Adipocyte (in vitro differentiated cells): ENCODE measurements around the gene PPRC1.
A peak's percentile ranks its signal among the peaks of the same experiment; 100 is the strongest.

ENCODE experiments used
- DNase-seq: peaks from one replicate; pipeline ENCODE4 v3.0.0-alpha.2; 2015; ENCODE audit warnings: low read depth
- H3K27me3 ChIP-seq: replicated peaks from 2 replicates; pipeline ENCODE4 v1.7.0; 2013; ENCODE audit warnings: mild to moderate bottlenecking, low read length, moderate library complexity; ENCODE audit not compliant: control insufficient read depth, insufficient read depth
- H3K36me3 ChIP-seq: 2 replicates; pipeline ENCODE4 v1.7.0; 2013; ENCODE audit warnings: low read length, mild to moderate bottlenecking, moderate library complexity; ENCODE audit not compliant: control insufficient read depth, insufficient read depth, severe bottlenecking
- H3K4me1 ChIP-seq: 2 replicates; pipeline ENCODE4 v1.7.0; 2013; ENCODE audit warnings: mild to moderate bottlenecking, low read length, moderate library complexity; ENCODE audit not compliant: control insufficient read depth, insufficient read depth
- H3K4me3 ChIP-seq: 2 replicates; pipeline ENCODE4 v1.7.0; 2013; ENCODE audit warnings: mild to moderate bottlenecking, low read length, moderate library complexity
- H3K9ac ChIP-seq: 2 replicates; pipeline ENCODE4 v1.7.0; 2013; ENCODE audit warnings: mild to moderate bottlenecking, low read length, moderate library complexity
- H3K9me3 ChIP-seq: 2 replicates; pipeline ENCODE4 v1.7.0; 2013; ENCODE audit warnings: mild to moderate bottlenecking, low read length, moderate library complexity; ENCODE audit not compliant: control insufficient read depth

The PPRC1 gene

DNA sequence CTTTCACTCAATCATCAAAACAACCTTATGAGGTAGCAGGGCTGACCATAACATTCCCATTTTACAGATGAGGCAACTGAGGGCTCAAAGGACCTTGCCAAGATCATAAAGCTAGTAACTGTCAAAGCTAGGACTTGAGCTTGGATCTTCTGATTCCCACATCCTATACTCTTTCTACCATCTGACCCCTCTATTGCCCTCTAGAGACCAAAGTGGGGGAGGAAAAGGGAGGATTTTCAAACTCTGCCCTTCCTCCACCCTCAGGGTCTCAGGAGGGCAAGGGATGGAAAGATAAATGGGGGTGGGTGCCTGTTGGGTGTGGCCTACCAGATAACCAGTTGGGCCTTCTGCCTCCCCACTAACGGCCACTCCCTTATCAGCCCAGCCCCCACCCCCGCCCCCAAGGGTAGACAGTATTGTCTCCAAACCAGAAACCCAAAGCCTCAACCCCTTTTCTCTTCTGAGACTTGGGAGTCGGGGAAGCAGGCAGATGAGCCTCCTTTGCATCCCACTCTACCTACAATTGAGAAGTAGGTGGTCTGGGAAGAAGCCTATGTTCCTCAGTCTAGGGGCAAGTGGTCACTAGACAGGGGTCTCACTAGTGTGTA is 20.5 kb upstream of the PPRC1 start:
- peak overlapping the region; percentile 89 for H3K9ac ChIP-seq
- H3K9me3 ChIP-seq, result no peaks in the 10 kb centered on the region
- peaks cover 43% of the 10 kb centered on the region for H3K36me3 ChIP-seq
- H3K4me1 ChIP-seq, result peaks cover 48% of the 10 kb centered on the region
- no peaks in the 10 kb centered on the region for H3K27me3 ChIP-seq
- H3K4me3 ChIP-seq, result peak overlapping the region; percentile 81
- DNase-seq, result no peak

DNA sequence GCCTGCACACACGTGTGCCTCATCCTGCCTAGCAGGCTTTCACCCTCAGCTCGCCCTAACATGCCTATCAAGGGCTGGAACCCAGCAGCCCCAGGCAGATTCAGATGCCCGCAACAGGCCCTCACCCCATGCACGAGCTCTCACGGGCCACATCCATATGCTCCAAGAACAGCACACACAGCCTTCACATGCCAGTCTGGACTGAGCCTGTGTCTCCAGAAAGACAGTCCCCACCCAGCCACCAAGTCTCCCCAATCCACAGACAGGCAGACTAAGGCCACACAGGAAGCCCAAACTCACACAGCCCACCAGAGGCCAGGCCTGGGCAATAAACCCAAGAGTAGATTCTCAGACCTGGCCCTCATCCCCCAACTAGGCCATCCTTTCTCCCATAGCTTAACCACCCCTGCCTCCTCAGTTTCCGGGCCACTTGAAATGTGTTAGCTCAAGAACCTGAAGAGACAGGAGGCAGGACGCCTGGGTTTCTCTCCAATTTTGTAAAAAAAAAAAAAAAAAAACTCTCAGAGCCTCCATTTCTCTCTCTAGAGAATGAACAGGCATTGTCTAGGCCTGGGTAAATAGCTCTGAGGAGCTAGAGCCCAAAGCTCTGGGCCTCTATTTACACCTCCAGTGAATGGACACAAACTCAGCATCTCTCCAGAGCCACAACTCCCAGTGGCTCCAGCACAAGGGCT is 19.4 kb upstream of the PPRC1 start:
- H3K36me3 ChIP-seq, result peaks cover 32% of the 10 kb centered on the region
- DNase-seq, result peak; percentile 40

DNA sequence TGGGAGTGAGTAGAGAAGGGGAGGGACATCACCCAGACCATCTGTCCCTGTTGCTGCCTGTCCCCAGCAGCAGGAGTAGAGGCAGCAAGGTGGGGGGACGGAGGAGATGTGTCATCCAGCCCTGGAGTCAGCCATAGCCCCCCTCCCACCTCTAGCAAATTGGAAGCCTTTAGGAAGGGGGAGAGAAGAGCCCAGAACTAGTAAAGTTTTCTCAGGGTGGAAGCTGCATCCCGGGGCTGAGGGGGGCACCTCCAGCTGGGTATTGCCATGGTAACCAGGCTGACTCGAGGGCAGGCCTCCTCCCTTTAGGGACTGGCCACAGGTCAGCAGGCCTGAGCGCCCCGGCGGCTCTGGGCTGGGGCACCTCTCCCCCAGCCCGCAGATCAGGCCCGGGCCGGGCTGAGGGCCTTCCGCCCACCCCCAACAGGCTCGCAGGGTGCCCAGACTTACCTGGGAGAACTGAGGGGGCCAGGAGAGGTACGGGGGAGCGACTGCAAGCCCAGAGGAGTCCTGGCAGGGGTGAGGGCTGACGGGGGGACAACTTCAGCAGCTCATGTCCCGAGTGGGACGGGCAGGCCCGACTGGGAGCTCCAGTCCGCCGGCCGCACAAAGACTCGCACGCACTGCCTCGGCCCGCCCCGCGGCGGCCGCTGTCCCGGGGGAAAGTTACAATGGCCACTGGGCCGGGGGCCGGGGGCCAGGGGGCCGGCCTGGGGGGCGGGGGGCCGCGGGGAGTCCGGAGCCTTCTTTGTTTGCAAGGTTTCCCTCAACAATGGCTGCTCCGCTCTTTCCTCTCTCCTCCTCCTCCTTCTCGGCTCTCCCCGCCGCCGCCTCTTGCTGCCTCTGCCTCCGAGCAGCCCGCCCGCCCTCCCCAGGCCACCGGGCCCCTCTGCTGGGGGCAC is 18.6 kb upstream of the PPRC1 start:
- DNase-seq, result peak; percentile 60
- Histone ChIP-seq H3K4me3 (peak overlapping the region; percentile 81), H3K36me3 (peaks cover 24% of the 10 kb centered on the region), H3K9ac (peak overlapping the region; percentile 89), H3K27me3 (no peaks in the 10 kb centered on the region), H3K4me1 (peaks cover 66% of the 10 kb centered on the region), H3K9me3 (no peaks in the 10 kb centered on the region)

More for the DNA sequence above, 19.4 kb upstream of the PPRC1 start:
- Histone ChIP-seq H3K9me3 (no peaks in the 10 kb centered on the region), H3K4me1 (peaks cover 59% of the 10 kb centered on the region), H3K27me3 (no peaks in the 10 kb centered on the region), H3K9ac (peak overlapping the region; percentile 89), H3K4me3 (peak overlapping the region; percentile 81)

DNA sequence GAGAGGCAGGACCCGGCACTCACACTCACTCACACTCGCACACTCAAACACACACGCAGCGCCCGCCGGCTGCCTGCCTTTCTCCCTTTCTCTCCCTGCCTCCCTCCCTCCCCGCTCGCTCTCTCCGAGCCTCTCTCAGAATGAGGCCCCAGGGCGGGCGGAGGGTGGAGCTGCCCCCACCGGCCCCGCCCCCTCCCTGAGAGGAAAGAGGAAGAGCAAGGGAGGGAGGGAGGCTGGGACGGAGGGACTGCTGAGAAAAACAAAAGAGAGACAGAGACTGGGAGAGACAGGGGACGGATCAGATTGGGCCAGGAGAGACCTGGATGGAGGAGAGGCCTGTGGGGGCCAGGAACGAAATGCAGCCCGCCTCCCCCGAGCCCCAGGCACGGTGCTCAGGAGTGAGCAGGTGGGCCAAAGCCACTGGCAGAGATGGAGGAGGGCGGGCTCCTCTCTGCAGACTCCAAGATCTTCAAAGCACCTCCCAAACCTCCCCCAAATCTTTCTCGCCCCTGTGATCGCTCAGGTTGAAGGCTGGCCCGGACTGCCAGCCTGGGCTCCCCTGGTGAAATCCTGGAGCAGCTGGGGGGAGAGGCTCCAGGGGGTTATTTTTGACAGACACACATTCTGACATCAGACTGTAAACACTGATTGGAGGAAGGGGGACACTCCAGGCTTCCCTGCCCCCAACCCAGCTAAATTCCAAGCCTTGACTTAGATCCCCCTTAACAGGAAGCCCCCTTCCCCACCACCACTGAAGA is 17.8 kb upstream of the PPRC1 start:
- peak; percentile 97 for DNase-seq
- peak overlapping the region; percentile 86 for H3K9ac ChIP-seq
- H3K4me1 ChIP-seq, result peaks cover 68% of the 10 kb centered on the region
- no peaks in the 10 kb centered on the region for H3K27me3 ChIP-seq
- peak overlapping the region; percentile 81 for H3K4me3 ChIP-seq
- no peaks in the 10 kb centered on the region for H3K9me3 ChIP-seq
- peaks cover 16% of the 10 kb centered on the region for H3K36me3 ChIP-seq

- no peaks in the 10 kb centered on the region for H3K9me3 ChIP-seq
- H3K4me3 ChIP-seq, result peak overlapping the region; percentile 81
- peaks cover 8% of the 10 kb centered on the region for H3K36me3 ChIP-seq
- H3K9ac ChIP-seq, result peak overlapping the region; percentile 86
- DNase-seq, result no peak
- H3K4me1 ChIP-seq, result peaks cover 65% of the 10 kb centered on the region
- H3K27me3 ChIP-seq, result no peaks in the 10 kb centered on the region
These were observed 17.1 kb upstream of the PPRC1 start for GRCh38 chr10:102115775-102116174.

DNA sequence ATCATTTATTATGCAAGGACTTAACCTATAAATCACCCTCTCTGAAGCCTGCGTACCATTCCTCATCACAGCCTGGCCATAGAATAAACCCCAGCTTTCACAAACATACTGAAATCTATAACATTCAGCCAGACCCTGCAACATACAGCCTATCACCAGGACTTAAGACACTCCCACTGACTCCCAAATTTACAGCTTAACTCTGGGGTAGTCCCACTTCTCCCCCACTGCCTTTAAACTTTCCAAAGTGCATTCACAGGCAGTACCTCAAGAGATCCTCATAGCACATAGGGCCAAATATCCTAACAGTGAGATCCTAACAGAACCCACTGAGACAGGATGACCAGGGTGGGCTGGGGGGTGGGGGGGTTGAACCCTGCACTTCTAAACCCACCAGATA is 16.2 kb upstream of the PPRC1 start:
- DNase-seq, result no peak
- no peaks in the 10 kb centered on the region for H3K36me3 ChIP-seq
- no peaks in the 10 kb centered on the region for H3K27me3 ChIP-seq
- peak overlapping the region; percentile 91 for H3K4me3 ChIP-seq
- H3K4me1 ChIP-seq, result peaks cover 73% of the 10 kb centered on the region
- peak overlapping the region; percentile 98 for H3K9ac ChIP-seq
- H3K9me3 ChIP-seq, result no peaks in the 10 kb centered on the region

DNA sequence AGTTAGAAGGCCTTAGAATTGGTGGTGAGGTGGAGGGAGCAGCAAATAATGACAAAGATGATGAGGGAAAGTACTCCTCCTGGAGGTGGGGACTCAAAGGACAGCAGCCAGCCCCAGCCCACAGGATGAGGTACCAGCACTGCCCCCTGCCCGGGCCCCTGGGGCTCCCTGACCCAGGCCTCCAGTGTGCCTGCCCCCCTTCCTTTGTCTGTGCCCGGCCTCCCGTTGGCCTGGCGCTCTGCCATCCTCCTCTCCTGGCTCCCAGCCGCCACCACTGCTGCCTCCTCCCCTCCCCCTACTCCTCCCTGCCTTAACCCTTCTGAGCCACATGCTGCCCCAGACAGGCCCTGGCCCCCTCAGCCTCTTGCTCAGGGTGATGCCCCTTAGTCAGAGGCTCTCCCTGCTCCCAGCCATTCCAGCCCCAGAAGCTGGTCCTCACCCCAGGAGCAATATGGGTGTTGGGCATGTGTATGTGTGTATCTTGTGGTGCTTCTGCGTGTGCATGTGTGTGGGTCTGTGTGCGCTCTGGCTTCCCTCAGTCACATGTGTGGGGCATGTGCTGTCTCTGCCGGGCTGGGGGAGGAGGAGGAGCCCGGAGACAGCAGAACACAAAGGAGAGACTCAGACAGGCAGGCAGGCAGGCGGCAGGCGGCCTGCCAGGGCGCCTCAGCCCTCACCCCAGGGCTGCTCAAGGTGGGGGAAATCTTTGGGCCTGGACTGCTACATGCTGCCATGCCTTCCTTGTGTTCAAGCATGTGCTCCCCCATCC is 15.3 kb upstream of the PPRC1 start:
- Histone ChIP-seq H3K9ac (peak overlapping the region; percentile 98), H3K4me1 (peaks cover 72% of the 10 kb centered on the region), H3K4me3 (peak overlapping the region; percentile 91), H3K36me3 (no peaks in the 10 kb centered on the region), H3K27me3 (no peaks in the 10 kb centered on the region), H3K9me3 (no peaks in the 10 kb centered on the region)
- peak; percentile 94 for DNase-seq

DNA sequence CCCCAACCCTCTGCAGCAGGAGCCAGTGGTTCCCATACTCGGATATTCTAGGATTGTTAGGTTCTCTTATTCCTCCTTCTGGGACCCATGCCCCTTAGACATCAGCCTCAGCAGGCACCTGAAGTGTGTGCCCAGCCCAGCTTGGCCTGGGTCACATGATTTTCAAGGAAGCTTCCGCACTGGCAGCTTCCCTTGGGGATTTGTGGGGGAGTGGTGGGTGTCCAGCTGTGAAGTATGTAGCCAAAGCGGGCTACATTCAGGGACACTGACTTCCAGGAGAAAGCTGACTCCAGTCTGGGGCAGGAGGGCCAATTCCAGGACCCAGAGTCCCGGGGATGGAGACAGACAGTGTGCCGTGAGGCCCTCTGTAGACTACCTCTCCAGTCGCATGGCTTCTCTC is 14.0 kb upstream of the PPRC1 start:
- Histone ChIP-seq H3K36me3 (no peaks in the 10 kb centered on the region), H3K9ac (peak overlapping the region; percentile 98), H3K4me3 (peak overlapping the region; percentile 91), H3K4me1 (peaks cover 59% of the 10 kb centered on the region), H3K27me3 (no peaks in the 10 kb centered on the region), H3K9me3 (no peaks in the 10 kb centered on the region)
- peak; percentile 65 for DNase-seq

GRCh38 chr10:102119417-102120141 is 13.3 kb upstream of the PPRC1 start:
- H3K4me3 ChIP-seq, result peak overlapping the region; percentile 91
- no peaks in the 10 kb centered on the region for H3K9me3 ChIP-seq
- H3K27me3 ChIP-seq, result no peaks in the 10 kb centered on the region
- H3K4me1 ChIP-seq, result peaks cover 57% of the 10 kb centered on the region
- peak overlapping the region; percentile 98 for H3K9ac ChIP-seq
- no peaks in the 10 kb centered on the region for H3K36me3 ChIP-seq
- DNase-seq, result peak; percentile 73
